Right lobe of liver (tissue), 4 donors: Measurements from ENCODE around the gene HSD17B8.

ENCODE experiments used
- POLR2A ChIP-seq: fragments of 450-650 bp; IDR thresholded peaks from one replicate; pipeline ENCODE4 v1.6.1; 2017; ENCODE audit warnings: antibody characterized with exemption, mild to moderate bottlenecking
- TF ChIP-seq, protein P1 (sequence below), 4 donors: fragments of 200-600 bp in 3 of 4; fragments of 450-650 bp in 1 of 4; IDR thresholded peaks; one replicate each; pipeline versions ENCODE4 v1.5.1 to v1.8.0; 2016 to 2022; ENCODE audit warnings: antibody characterized with exemption in 4 of 4, mild to moderate bottlenecking in 2 of 4
- donor health status: DM: no; HTN: no; CAD: no.
- donor health status: DM: no; HTN: no; CAD: no.
- donor health status: DM: no; HTN: yes; CAD: no.

DNA sequence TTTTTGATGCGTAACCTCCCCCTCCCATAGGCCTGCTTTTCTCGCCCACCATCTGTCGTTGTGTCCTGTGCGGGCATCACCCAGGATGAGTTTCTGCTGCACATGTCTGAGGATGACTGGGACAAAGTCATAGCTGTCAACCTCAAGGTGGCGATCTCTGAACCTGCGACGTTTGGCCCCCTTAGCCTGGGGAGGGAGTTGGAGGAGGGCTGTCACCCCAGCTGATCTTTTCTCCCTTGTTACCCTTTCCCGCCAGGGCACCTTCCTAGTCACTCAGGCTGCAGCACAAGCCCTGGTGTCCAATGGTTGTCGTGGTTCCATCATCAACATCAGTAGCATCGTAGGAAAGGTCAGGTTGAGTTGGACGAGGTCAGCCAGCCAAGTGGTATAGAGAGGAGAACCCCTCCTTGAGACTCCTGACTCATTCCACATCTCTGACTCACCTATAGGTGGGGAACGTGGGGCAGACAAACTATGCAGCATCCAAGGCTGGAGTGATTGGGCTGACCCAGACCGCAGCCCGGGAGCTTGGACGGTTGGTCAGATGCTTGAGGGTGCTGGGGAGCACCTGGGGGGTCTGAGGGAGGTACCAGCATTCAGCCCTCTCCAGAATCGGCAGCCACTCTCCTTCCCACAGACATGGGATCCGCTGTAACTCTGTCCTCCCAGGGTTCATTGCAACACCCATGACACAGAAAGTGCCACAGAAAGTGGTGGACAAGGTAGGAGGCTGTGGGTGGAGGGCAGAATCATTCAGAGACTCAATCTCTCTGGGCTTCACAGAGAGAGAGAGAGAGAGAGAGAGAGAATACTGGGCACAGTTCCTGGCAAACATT lies 954 bp downstream of the HSD17B8 start:
- TF ChIP-seq, protein P1, sequence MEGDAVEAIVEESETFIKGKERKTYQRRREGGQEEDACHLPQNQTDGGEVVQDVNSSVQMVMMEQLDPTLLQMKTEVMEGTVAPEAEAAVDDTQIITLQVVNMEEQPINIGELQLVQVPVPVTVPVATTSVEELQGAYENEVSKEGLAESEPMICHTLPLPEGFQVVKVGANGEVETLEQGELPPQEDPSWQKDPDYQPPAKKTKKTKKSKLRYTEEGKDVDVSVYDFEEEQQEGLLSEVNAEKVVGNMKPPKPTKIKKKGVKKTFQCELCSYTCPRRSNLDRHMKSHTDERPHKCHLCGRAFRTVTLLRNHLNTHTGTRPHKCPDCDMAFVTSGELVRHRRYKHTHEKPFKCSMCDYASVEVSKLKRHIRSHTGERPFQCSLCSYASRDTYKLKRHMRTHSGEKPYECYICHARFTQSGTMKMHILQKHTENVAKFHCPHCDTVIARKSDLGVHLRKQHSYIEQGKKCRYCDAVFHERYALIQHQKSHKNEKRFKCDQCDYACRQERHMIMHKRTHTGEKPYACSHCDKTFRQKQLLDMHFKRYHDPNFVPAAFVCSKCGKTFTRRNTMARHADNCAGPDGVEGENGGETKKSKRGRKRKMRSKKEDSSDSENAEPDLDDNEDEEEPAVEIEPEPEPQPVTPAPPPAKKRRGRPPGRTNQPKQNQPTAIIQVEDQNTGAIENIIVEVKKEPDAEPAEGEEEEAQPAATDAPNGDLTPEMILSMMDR (IDR thresholded peaks at IDR 0.05): no peak
- TF ChIP-seq POLR2A: no peak
